SKM-1 treated with dmso at 0.1 percent for 144 hours (cell line): Measurements from ENCODE around the gene WIPI1.

Experiments
- DNase-seq: peaks from one replicate; lab custom pipeline; 2025; ENCODE audit not compliant: unreplicated experiment; lab: John Stamatoyannopoulos, UW

The WIPI1 gene

GRCh38 chr17:68461122-68461539 lies 3.8 kb upstream of the WIPI1 start:
- DNase-seq = no peak

- DNase-seq = no peak
These were observed 3.4 kb upstream of the WIPI1 start for GRCh38 chr17:68460715-68461114.

- no peak for DNase-seq
These were observed 2.9 kb upstream of the WIPI1 start for GRCh38 chr17:68460146-68460545.

GRCh38 chr17:68459037-68459639 lies 1.8 kb upstream of the WIPI1 start:
- DNase-seq = no peak

GRCh38 chr17:68458260-68459036 lies 1.2 kb upstream of the WIPI1 start:
- no peak for DNase-seq

GRCh38 chr17:68457539-68458259 lies 403 bp upstream of the WIPI1 start:
- peak; percentile 92 for DNase-seq

GRCh38 chr17:68456339-68457167 lies 743 bp downstream of the WIPI1 start:
- peak; percentile 11 for DNase-seq

GRCh38 chr17:68455901-68456338 lies 1.4 kb downstream of the WIPI1 start:
- peak; percentile 34 for DNase-seq

- no peak for DNase-seq
These were observed 3.2 kb downstream of the WIPI1 start for GRCh38 chr17:68453991-68454665.

GRCh38 chr17:68452724-68453290 lies 4.5 kb downstream of the WIPI1 start:
- no peak for DNase-seq

GRCh38 chr17:68451670-68452354 lies 5.5 kb downstream of the WIPI1 start:
- no peak for DNase-seq

GRCh38 chr17:68450801-68451200 lies 6.5 kb downstream of the WIPI1 start:
- DNase-seq = no peak

GRCh38 chr17:68450391-68450790 lies 6.9 kb downstream of the WIPI1 start:
- no peak for DNase-seq

GRCh38 chr17:68449021-68449739 lies 8.1 kb downstream of the WIPI1 start:
- DNase-seq = no peak

- DNase-seq = no peak
These were observed 10.7 kb downstream of the WIPI1 start for GRCh38 chr17:68446626-68447041.

GRCh38 chr17:68445671-68446070 lies 11.6 kb downstream of the WIPI1 start:
- no peak for DNase-seq

- DNase-seq = no peak
These were observed 13.3 kb downstream of the WIPI1 start for GRCh38 chr17:68443972-68444464.

- peak; percentile 55 for DNase-seq
These were observed 16.1 kb downstream of the WIPI1 start for GRCh38 chr17:68441070-68441770.
